Glutamatergic neuron (in vitro differentiated cells): ENCODE data around the gene KASH5. TPM values are rescaled to one million over a fixed set of nuclear protein-coding genes. Genes with fewer than 3 reads are reported as not detected.

Source experiments
- DNase-seq: peaks from one replicate; pipeline ENCODE4 v3.0.0; 2022
- H3K27ac Mint-ChIP-seq: one replicate; pipeline ENCODE4 v1.8.0; 2020; ENCODE audit warnings: mild to moderate bottlenecking, mixed read lengths, inconsistent platforms; ENCODE audit not compliant: unreplicated experiment
- H3K27me3 Mint-ChIP-seq: one replicate; pipeline ENCODE4 v1.8.0; 2020; ENCODE audit warnings: mild to moderate bottlenecking, moderate library complexity, mixed read lengths, inconsistent platforms; ENCODE audit not compliant: unreplicated experiment
- H3K36me3 Mint-ChIP-seq: one replicate; pipeline ENCODE4 v1.8.0; 2020; ENCODE audit warnings: mild to moderate bottlenecking, mixed read lengths, inconsistent platforms; ENCODE audit not compliant: unreplicated experiment
- H3K4me1 Mint-ChIP-seq: one replicate; pipeline ENCODE4 v1.8.0; 2020; ENCODE audit warnings: mild to moderate bottlenecking, low read depth, mixed read lengths, inconsistent platforms; ENCODE audit not compliant: unreplicated experiment
- H3K4me3 Mint-ChIP-seq: one replicate; pipeline ENCODE4 v1.8.0; 2020; ENCODE audit warnings: mild to moderate bottlenecking, mixed read lengths, inconsistent platforms; ENCODE audit not compliant: unreplicated experiment
- H3K9me3 Mint-ChIP-seq: one replicate; pipeline ENCODE4 v1.8.0; 2020; ENCODE audit warnings: mild to moderate bottlenecking, moderate library complexity, mixed read lengths, inconsistent platforms; ENCODE audit not compliant: unreplicated experiment
- CTCF ChIP-seq: fragments of 200-600 bp; sonication (generic); IDR thresholded peaks from one replicate; pipeline ENCODE4 v1.5.0; 2021; ENCODE audit not compliant: partially characterized antibody, unreplicated experiment
- total RNA-seq: library from RNA; stranded (reverse); fragmentation: NEBNext Ultra II Directional; extraction: Animal tissue kit (Norgen Biotek cat#: 25700); gene quantifications from one replicate; pipeline ENCODE4 v1.2.1, GENCODE V29; 2021; ENCODE audit not compliant: unreplicated experiment

Gene KASH5
- total RNA-seq, 1 donor from 2014 or later = 0.49 TPM

GRCh38 chr19:49463960-49464740, 76.1 kb downstream of the KASH5 start:
- H3K4me1 Mint-ChIP-seq = peaks cover 5% of the 10 kb centered on the region
- H3K4me3 Mint-ChIP-seq = no peak overlapping the region
- DNase-seq = no peak
- peaks cover 2% of the 10 kb centered on the region for H3K9me3 Mint-ChIP-seq
- no peaks in the 10 kb centered on the region for H3K36me3 Mint-ChIP-seq
- H3K27me3 Mint-ChIP-seq = peaks cover 2% of the 10 kb centered on the region
- no peak overlapping the region for H3K27ac Mint-ChIP-seq
- TF ChIP-seq CTCF = no peak

- no peak overlapping the region for H3K4me3 Mint-ChIP-seq
- no peaks in the 10 kb centered on the region for H3K9me3 Mint-ChIP-seq
- peaks cover 6% of the 10 kb centered on the region for H3K27me3 Mint-ChIP-seq
- peaks cover 6% of the 10 kb centered on the region for H3K4me1 Mint-ChIP-seq
- H3K36me3 Mint-ChIP-seq = no peaks in the 10 kb centered on the region
- TF ChIP-seq CTCF = no peak
- no peak overlapping the region for H3K27ac Mint-ChIP-seq
- no peak for DNase-seq
Observed at GRCh38 chr19:49465371-49465770, 77.3 kb downstream of the KASH5 start.

Other genes with a start within 250 kb of the KASH5 start
- gene HRC, start 232.9 kb upstream of the KASH5 start, total RNA-seq = 26.6 TPM
- 54.1 TPM for gene TRPM4, start 230.5 kb upstream of the KASH5 start, total RNA-seq
- 6.6 TPM for gene SLC6A16, start 63.1 kb upstream of the KASH5 start, total RNA-seq
- not detected for gene CD37, start 52.8 kb upstream of the KASH5 start, total RNA-seq
- gene TEAD2, start 25.8 kb upstream of the KASH5 start, total RNA-seq = 140 TPM
- gene DKKL1, start 24.4 kb upstream of the KASH5 start, total RNA-seq = 2.8 TPM
- 2.5 TPM for gene PTH2, start 35.2 kb downstream of the KASH5 start, total RNA-seq
- gene GFY, start 37.1 kb downstream of the KASH5 start, total RNA-seq = 0.88 TPM
- 188 TPM for gene SLC17A7, start 53.3 kb downstream of the KASH5 start, total RNA-seq
- 104 TPM for gene PIH1D1, start 63.6 kb downstream of the KASH5 start, total RNA-seq
- 28.6 TPM for gene ALDH16A1, start 65.0 kb downstream of the KASH5 start, total RNA-seq
- gene FLT3LG, start 86.0 kb downstream of the KASH5 start, total RNA-seq = 13.1 TPM
- gene RPL13A, start 99.4 kb downstream of the KASH5 start, total RNA-seq = 1,648 TPM
- 1,862 TPM for gene RPS11, start 108.2 kb downstream of the KASH5 start, total RNA-seq
- 8.9 TPM for gene FCGRT, start 124.4 kb downstream of the KASH5 start, total RNA-seq
- gene RCN3, start 139.8 kb downstream of the KASH5 start, total RNA-seq = 2.5 TPM
- gene NOSIP, start 192.3 kb downstream of the KASH5 start, total RNA-seq = 94.4 TPM
- gene PRRG2, start 193.1 kb downstream of the KASH5 start, total RNA-seq = 0.29 TPM
- gene PRR12, start 202.9 kb downstream of the KASH5 start, total RNA-seq = 39.2 TPM